HG03469 (cell line): ENCODE measurements around the gene NFATC1.

Source experiments
- ATAC-seq: cut with Tn5 transposase; IDR thresholded peaks from one replicate; pipeline ENCODE4 v1.9.1; 2021; ENCODE audit warnings: mild to moderate bottlenecking, moderate library complexity, moderate number of reproducible peaks; ENCODE audit not compliant: unreplicated experiment

The NFATC1 gene

DNA sequence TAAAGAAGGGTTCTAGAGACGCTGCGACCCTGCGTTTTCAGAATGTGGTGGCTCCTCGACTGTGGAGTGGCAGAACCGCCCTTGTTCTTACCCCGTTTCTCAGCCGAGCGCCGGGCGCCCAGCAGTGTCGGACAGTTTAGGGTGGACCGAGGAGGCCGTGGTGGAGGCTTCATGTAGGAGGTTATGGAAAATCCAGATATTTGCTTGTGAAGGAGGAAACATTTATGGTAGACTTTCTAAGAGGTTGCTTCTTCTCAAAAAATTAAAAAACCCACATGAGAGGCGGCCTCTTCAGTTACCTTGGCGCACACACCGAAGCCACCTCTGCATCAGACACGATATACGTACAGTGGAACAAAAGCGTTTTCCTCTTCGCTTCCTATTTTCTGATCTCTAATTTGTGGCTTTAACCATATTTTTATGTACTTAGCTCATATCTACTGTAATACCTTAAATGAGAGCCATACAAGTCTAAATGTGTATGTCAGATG, 120.8 kb downstream of the NFATC1 start:
- no peak for ATAC-seq

DNA sequence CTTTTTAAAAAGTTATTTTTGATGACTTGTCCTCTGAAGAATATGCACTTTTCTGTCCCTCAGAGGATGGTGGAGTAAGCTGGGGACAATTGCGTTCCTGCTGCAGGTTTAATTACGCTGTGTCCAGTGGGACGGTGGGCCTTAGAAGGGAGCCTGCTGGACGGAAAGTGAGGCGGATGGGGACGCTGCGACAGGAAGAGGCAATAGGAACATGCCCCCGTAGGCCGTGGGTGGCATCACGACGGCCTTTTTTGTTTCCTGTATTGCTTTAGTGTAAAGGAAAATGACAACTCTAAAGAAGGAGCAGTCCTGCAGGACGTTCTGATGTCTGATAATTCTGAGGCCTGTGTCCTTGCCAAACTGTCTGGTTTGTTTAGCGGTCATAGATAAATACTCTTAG, 121.6 kb downstream of the NFATC1 start:
- ATAC-seq: no peak

DNA sequence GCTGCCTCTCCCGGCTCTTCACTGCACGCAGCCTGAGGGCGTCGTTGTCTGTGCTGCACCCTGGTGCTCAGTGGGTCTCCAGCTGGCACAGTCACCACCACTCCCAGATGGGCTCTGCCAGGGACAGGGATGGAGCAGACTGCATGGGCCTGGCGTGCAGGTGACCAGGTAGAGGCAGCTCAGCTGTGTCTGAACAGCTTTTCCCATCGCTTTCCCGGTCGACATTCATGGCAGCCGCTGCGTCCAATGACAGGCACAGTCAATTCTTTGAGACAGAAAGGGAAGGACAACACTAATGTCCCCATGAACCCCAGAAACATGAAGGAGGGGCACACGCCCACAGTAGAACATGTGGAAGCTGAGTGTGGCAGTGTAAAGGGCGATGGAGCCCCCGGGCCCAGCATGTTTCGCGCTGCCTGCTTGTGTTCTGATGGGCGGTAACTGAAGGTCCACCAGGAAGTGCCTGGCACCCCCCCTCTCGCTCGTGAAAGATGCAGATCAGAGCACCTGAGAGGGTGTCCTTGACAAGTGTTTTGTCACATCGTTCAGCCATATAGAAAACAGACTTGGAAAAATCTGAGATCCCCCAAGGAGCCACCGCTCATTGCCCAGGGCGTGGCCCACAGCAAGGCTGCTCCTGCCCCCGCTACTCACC, 122.4 kb downstream of the NFATC1 start:
- ATAC-seq: no peak

DNA sequence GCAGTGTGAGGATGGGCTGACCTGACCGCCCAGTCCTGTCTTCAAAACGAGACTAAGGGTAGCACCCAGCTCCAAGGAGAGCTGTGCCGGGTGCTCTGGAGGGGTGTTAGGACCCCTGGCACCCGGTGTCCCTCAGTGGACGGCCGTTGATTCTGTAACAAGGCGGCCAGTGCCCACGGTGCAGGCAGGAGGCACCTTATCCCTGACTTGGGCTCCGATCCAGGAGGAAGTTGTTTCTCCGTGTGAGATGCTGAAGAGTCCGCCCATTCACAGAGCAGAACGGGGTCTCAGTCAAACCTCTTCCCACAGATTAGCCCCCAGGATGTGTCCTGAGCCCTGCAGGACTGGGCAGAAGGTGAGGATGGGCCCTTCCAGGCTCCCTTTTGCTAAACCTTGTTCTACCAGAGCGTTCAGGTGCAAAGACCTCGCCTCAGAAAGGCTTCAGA, 123.0 kb downstream of the NFATC1 start:
- ATAC-seq: no peak

DNA sequence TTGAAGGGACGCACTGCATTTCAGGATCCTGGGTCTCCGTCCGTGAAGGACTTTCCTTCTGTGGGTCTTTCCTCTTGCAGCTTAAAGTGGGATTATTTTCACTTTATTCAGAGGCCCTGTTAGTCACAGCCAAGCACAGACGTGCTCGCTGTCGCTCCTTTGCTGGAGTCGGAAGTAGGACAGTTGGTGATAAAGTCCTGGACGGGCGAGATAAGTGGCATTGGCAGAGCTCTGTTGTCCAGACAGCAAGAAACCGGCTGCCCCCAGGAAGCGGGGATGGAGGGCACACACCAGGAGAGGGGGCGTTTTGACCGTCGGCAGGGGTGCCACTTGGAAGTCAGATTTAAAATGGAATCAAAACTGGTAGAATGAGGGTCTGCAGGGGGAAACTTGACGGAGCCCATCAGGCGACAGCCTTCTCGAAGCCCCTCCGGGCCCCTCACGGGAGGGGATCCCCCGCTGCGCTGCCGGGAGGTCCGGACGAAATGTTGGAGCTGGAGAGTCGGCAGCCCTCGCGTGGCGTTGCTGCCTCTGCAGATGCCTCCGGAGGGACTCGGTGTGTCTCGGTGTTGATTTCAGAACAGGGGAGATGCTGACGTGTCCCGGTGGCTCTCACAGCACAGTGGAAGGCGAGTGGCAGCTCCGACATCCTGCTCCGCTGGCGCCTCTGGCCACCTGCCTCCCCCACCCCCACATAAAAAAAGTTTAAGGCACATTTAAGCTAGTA, 124.2 kb downstream of the NFATC1 start:
- no peak for ATAC-seq

DNA sequence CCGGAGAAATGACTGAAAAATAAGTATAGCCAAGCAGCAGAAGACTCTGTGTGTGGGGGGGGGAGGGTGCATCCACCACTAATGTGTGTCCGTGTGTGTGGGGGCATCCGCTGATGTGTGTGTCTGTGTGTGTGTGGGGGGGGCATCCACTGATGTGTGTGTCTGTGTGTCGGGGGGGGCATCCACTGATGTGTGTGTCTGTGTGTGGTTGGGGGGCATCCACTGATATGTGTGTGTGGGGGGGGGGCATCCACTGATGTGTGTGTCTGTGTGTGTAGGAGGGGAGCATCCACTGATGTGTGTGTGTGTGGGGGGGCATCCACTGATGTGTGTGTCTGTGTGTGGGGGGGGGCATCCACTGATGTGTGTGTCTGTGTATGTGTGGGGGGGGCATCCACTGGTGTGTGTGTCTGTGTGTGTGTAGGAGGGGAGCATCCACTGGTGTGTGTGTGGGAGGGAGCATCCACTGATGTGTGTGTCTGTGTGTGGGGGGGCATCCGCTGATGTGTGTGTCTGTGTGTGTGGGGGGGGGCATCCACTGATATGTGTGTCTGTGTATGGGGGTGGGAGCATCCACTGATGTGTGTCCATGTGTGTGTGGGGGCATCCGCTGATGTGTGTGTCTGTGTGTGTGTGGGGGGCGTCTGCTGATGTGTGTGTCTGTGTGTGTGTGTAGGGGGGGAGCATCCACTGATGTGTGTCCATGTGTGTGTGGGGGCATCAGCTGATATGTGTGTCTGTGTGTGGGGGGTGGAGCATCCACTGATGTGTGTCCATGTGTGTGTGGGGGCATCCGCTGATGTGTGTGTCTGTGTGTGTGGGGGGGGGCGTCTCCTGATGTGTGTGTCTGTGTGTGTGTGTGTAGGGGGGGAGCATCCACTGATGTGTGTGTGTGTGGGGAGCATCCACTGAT, 125.0 kb downstream of the NFATC1 start:
- no peak for ATAC-seq

DNA sequence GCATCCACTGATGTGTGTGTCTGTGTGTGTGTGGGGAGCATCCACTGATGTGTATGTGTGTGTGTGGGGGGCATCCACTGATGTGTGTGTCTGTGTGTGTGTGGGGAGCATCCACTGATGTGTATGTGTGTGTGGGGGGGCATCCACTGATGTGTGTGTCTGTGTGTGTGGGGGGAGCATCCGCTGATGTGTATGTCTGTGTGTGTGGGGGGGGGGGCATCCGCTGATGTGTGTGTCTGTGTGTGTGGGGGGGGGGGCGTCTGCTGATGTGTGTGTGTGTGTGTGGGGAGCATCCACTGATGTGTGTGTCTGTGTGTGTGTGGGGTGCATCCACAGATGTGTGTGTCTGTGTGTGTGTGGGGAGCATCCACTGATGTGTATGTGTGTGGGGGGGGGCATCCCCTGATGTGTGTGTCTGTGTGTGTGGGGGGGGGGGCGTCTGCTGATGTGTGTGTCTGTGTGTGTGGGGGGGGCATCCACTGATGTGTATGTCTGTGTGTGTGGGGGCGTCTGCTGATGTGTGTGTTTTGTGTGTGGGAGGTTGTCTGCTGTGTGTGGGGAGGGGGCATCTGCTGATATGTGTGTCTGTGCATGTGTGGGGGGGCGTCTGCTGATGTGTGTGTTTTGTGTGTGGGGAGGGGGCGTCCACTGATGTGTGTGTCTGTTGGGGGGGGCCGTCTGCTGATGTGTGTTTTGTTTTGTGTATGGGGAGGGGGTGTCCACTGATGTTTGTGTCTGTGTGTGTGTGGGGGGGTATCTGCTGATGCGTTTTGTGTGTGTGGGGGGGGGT, 125.9 kb downstream of the NFATC1 start:
- no peak for ATAC-seq

DNA sequence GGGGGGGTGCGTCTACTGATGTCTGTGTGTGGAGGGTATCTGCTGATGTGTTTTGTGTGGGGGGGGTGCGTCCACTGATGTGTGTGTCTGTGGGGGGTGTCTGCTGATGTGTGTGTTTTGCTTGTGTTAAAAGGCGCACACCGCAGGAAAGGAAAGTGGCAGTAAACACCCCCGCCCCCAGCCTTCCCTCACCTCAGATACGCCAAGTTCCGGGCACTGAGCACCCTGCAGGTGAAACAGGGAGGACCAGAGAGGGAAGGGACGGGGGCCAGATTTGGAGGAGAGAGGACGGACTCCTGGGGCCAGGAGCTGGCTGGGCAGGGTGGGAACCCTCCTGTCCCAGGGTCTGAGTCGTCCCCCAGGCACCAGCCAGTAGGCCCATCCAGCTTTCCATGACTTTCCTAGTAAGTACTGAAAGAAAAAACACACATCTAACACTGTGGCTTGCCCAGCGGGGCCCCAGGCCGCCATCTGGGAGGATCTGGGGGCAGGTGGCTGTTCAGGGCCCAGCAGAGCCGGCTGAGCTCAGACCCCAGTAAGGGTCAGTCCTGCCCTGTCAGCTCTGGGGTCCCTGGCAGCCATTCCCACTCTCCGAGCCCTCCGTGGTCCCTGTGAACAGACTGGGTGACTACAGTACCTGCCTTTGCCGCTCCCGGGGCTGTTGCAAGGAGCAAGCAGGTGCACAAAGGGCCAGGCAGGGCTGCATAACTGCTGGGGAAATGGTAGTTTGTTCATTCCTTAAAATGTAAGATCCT, 126.9 kb downstream of the NFATC1 start:
- ATAC-seq: no peak

DNA sequence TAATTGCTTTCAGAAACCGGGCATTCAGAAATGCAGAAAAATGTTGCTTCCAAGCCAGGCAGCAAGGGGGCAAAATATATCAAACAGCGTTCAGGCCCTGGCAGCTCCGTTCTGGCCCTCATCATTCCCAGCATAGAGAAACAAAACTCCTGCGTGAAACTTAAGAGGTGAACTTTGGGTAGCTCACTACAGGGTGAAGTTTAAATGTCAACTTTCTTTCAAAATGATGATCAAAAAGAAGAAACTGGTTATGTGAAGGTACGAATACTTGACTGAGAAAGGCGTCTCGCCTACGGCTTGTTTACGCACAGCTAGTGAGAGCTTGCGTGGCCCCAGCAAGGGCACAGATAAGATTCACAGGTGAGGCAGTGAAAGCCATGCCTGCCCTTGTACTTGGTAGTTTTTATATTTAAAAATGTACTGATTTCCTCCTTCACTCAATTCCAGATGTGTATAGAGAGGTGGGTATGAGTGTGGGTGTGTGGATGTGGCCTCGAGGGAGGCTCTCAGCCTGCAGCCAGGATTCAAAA, 127.5 kb downstream of the NFATC1 start:
- peak; percentile 28 for ATAC-seq

DNA sequence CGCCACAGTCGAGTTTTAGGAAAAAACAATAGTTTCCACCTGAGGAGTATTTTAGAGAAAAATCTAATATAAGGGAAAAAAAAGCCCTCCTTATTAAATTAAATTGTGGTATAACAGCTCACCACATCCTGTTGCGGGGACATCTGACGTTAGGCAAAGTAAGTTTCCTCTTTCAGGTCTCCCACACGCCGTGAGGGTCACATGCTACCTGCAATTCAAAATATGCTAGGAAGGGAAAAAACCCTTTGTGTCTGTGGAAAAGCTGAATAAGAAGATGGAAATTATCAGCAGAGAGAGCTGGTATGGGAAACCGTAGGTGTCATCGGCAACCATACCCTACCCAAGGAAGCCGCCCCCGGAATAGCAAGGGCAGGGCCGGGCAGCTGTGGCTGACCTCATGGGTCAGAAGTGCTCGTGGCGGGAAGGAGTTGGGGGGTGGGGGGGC, 128.0 kb downstream of the NFATC1 start:
- ATAC-seq: peak; percentile 59

DNA sequence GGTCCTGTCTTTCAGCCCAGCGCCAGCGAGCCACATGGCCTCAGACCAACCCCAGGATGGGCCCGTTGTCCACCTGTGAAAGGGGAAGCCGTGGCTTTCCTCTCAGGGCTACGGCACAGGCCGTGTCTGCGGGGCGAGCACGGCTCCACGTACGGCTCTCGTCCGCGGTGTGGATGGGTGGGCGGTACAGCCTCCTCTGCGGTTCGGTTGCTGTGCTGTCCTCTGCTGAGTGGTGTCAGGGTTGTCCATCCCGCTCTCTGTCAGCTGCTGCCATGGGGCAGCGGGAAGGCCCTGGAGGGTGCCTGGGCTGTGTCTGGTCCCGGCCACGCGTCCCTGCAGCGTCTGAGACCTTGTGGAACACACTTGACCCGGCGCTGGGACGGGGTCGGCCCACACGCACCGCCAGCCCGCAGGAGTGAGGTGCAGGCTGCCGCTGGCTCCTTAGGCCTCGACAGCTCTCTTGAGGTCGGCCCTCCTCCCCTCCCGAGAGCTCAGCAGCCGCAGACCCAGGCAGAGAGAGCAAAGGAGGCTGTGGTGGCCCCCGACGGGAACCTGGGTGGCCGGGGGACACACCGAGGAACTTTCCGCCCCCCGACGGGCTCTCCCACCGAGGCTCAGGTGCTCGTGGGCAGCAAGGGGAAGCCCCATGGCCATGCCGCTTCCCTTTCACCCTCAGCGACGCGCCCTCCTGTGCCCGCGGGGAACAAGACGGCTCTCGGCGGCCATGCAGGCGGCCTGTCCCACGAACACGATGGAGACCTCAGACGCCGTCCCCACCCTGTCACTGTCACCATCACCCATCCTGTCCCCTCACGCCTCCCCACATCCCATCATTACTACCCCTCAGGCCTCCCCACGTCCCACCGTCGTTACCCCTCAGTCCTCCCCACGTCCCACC, 128.7 kb downstream of the NFATC1 start:
- ATAC-seq: peak; percentile 8

DNA sequence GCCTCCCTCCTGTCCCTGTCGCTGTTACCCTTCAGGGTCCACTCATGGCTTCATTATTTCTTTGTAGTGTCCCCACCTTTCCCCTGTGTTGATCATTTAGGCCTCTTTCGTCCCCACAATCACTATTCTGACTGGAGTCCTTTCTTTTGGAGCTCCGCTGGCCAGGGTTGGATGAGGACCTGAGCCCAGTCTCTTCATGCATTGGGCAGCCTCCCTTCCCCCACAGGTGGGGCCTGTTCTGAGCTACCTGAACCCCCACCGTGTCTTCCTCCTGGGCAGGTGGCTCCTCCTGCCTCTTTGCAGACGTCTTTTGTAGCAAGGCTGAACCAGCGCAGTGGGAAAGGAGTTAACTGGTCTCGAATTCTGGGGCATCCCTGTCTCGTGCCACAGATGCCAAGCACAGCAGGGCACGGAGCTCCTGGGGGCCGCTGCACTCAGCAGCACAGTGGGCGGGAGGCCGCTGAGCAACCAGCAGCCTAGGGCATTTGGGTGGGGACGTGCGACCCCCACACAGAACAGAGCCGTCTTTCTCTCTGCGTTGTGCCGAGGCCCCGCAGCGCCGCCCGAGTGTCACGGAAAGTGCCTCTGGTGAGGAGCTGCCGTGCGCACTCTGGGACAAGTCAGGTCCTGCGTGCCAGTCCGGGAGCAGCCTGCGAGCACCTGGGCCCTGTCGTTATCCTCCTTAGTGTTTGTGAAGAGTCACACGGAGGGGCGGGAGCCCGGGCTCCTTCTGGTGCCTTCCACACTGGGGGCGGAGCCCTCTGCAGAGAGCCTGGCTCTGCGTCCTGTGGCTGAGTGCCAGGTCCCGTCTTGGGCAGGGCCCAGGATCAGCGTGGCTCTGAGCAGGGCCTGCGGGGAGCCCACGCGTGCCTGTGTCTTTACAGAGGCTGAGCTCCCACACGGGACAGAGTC, 130.1 kb downstream of the NFATC1 start:
- no peak for ATAC-seq

DNA sequence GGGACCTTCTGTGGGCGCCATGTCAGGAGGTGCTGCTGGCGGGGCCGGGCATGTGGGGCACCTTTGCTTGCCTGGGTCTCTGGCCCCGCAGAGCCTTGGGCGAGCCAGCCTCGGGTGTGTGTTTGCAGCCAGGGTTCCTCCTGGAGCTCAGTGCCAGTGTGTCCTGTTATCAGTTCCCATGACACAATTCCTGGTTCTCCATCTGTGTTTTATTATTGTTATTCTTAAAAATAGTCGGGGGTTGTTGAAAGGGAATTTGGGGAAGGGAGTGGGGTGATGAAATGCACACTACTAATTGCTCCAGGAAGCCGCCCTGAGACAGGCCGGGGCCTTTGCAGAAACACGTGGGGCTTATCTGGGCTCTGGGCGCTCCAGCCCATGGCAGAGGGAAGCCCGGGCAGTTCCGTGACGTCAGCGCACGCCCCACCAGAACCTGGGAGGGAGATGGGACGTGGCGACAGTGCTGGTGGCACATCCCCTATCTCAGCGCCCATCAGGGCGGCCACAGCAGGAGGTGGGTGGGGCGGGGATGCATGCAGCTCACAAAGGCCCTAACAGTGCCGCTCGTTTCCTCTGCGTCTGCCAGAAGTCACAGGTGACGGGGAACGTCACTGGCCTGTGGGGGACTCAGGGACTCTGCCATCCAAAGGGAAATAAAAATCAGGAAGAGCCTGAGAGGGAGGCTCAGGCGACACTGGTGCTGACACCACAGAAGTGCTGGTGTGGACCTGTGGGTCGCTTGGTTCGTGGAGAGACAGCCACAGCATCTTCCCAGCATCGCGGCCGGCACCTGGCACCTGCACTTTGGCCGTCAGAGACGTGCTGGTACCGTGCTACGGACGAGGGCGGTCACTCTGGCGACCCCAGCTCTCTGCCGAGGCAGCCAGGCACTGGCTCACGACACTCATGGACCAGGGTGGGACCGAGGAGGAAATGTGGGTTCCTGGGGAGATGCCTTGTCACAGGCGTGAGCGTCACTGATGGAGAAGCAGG, 131.0 kb downstream of the NFATC1 start:
- ATAC-seq: no peak

DNA sequence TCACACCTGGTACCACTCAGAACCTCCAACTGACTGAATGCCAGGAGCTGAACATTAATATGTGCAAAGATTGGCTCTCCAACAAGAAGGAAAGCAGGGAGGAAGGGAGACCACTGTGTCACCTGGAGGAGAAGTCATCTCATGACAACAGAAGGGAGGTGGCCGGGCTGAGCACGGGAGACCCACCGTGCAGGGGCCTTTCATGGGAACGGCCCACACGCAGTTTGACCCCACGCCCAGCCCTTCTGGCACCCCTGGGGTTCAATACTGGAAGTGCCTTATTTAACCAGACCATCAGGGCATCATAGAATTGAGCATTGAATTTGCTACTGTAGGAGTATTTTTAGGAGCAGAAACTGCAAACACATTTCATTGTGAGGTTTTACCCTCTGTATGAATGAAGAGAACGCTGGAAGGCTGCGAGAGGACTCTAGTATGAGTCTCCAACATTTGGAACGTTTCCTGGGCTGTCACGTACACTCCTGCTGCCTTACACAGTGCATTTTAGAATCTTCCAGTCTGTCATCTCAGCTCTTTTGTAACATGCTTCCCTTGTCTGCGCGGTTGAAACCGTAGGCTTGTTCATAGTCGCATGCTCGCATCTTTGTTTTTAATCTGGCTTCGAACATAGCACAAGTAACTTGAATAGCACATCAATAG, 132.1 kb downstream of the NFATC1 start:
- no peak for ATAC-seq

DNA sequence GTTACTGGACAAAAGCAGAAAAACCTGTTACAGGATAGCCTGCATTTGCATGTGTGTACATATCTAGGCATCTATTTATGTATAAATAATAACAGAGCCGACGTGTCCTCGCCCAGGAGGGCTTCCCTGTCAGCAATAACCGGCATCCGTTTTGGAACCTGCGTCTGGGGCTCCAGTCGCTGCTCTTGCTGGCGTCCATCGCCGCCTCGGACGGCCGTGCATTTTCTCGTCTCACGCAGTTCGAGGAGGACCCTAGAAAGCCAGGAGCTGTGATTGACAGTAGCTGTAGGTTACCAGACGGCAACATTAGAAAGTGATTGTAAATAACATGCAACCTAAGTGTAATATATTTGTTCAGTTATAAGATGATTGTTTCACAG, 132.6 kb downstream of the NFATC1 start:
- ATAC-seq: no peak

DNA sequence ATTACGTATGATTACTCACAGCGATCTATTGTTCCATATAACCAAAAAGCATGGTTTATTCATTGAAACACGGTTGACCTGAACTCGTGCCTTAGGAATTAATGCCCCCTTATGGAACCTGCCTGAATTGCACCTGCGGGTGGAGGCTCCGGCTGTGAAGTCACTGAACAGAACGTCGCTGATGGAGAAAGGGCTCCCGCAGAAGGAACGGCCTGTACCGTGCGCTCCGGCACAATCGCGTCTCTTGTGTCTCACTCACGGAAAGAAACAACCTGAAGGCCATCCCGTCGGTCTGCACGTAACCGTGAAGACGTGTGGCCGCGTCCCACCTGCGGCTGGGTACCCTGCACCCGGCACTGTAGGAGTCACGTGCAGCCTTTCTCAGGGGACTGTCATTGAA, 133.1 kb downstream of the NFATC1 start:
- no peak for ATAC-seq
